D721Med (cell line): ENCODE data around the gene LRMDA.

Experiments
- DNase-seq: peaks from one replicate; pipeline ENCODE4 v3.0.0; 2011; ENCODE audit warnings: low spot score; ENCODE audit not compliant: insufficient read length
- FAIRE-seq: peaks from 2 replicates; lab custom pipeline; 2011; peaks lifted over from hg19 to GRCh38; lab: Jason Lieb, UNC
- TF ChIP-seq, protein P1 (sequence below): IDR thresholded peaks from 2 replicates; pipeline ENCODE4 v1.5.1; 2012; ENCODE audit warnings: mild to moderate bottlenecking, control low read depth; ENCODE audit not compliant: insufficient read depth; ENCODE audit errors: missing control alignments

The LRMDA gene

DNA sequence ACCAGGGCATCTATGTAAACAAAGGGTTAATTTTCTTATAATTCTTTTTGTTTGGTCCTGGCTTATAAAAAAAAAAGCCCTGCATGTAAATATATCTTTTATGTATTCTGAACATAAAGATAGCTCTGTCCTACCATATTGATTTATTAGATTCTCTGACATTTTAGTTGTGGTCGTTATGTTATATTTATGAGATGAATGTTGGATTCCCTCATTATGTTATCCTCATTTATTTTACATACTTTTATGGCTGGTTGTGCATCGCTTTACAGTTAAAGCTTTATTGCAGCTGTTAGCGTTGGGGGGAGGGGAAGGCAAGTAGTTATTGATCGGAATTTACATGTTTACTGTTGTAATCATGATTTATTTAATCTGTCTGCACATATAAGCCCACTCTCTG is 431.5 kb downstream of the LRMDA start:
- no peak for DNase-seq
- no peak for FAIRE-seq
- TF ChIP-seq, protein P1, sequence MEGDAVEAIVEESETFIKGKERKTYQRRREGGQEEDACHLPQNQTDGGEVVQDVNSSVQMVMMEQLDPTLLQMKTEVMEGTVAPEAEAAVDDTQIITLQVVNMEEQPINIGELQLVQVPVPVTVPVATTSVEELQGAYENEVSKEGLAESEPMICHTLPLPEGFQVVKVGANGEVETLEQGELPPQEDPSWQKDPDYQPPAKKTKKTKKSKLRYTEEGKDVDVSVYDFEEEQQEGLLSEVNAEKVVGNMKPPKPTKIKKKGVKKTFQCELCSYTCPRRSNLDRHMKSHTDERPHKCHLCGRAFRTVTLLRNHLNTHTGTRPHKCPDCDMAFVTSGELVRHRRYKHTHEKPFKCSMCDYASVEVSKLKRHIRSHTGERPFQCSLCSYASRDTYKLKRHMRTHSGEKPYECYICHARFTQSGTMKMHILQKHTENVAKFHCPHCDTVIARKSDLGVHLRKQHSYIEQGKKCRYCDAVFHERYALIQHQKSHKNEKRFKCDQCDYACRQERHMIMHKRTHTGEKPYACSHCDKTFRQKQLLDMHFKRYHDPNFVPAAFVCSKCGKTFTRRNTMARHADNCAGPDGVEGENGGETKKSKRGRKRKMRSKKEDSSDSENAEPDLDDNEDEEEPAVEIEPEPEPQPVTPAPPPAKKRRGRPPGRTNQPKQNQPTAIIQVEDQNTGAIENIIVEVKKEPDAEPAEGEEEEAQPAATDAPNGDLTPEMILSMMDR: no peak

DNA sequence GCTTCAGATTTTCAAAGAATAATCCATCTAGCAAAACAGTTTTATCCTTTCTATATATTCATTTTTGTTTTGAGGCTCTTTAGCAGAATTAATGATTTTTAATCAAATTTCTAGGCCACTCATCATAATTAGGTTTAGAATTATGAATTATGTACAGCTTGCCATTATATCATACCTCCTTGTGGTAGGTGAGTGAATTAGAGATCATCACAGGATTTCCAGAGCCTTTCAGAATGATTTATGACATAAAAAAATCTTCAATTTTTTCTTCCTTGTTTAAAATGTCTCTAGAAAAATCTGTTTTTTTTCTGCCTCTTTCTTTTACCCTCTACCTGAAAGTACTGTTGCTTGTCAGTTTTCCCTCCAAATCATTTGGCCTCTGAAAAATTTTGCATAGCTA is 433.3 kb downstream of the LRMDA start:
- no peak for FAIRE-seq
- no peak for DNase-seq
- TF ChIP-seq, protein P1: no peak

DNA sequence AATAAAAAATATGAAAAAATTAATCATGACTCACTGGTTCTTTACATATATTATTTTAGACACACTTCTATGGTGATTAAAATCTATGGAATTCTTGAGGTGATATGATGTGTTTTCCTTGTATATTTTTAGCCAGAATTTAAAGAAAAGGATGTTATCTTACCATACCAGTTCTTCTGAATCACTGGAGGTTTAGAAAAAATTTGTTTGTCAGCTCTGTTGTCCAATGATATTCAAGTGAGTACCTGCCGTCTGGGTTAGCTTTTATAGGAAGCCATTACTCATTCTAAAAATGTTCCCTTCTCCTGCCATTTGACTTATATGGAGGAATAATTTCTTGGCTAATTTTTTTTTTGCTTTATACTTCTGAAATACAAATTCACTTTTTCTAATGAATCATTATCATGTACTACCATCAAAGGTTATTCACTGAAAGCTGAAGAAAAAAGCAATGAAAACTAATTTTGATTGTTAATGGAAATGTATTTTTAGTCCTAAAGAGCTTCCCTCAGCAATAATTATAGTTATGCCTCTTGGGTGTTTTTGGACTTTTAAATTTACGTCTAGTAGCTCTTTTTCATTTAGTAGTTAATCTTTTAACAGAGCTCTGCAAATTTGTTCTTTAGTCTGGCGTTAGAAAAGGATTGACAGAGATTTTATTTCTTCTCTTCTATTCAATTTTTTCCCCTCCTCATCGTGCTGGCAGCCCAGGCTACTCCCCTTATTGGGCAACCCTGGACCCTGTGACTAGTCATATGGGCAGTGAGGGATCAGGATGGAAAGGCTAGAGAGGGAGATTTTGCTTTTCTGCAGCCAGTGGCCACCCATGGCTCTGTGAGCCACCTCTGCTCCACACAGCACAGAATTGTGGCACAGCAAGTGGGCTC is 434.2 kb downstream of the LRMDA start:
- TF ChIP-seq, protein P1: no peak
- FAIRE-seq (no peak), DNase-seq (no peak)

- DNase-seq (no peak), FAIRE-seq (no peak)
- TF ChIP-seq, protein P1: no peak
These were observed 434.8 kb downstream of the LRMDA start for GRCh38 chr10:75866300-75866625.

DNA sequence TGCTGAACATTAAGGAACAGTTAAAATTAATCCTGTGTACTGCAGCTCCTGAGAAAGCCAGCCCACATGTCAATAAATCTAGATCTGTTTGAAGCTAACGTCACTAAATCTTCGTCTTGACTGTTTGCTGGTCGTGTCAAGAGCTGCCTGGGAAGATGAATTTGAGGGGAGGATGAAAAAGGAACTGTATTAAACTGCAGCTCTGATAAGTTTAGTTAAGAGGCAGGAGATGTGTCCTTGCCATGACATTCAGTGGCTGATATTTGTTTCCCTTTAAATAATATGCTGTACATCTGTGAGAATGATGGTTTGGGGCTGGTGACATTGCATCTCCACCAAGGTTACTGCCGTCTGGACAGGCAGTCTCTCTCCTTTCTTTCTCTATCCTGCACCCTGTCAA is 435.3 kb downstream of the LRMDA start:
- TF ChIP-seq, protein P1: no peak
- DNase-seq (no peak), FAIRE-seq (no peak)

DNA sequence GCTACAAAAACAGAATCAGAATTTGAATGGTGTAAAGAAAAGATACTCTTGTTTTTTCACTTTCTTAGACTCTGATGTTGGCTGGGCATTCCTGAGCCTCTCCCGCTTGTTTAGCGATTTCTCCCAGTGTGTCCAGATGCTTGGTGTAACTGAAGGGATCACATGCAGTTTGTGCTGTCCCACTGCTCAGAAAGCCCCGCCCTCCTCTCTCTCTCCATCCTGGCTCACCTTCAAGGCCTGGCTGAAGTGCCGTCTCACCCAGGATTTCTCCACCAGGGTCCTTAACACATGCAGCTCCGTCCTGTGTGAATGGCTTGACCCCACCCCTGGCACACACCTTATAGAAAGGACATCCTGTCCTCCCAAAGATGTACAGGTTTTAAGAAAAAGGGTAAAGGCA is 437.1 kb downstream of the LRMDA start:
- DNase-seq (no peak), FAIRE-seq (no peak)
- TF ChIP-seq, protein P1: no peak

DNA sequence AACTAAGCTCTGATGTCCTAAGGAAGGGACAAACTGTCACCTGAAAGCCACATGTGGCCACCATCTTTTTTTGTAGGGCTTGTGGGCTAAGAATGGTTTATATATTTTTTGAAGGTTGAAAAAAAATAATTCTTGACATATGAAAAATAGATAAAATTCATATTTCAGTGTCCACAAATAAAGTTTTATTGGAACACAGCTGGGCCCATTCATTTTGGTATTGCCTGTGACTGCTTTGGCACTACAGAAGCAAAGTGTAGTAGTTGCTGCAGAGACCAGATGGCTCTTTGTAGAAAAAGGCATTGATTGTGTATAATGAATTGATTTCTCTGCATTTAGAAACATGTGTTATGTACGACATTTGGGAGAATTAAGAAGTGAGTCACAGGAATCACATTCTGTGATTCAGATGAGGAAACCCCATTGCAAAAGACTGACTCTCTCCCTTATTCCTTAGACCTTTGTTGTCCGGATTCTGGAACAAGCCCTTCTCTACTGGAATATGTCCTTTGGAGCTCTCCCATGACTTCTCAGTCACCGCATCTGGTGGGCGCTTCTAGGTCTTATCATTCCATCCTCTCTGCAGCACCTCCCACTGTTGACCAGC is 438.7 kb downstream of the LRMDA start:
- TF ChIP-seq, protein P1: no peak
- DNase-seq (no peak), FAIRE-seq (no peak)
